ENCODE data around the gene NDST4. TPM values are rescaled to one million over a fixed set of nuclear protein-coding genes. Genes with fewer than 3 reads are reported as not detected.

The NDST4 gene
- 0.85 TPM for polyA plus RNA-seq (2013, experiment 1 of 2)
- polyA plus RNA-seq (2013, experiment 2 of 2) = 1.1 TPM

GRCh38 chr4:115113506-115114106 lies at the start of gene NDST4:
NDST4 (minus strand) TSS chr4:115113620; CDS start chr4:115077036, 36,584 bp downstream.
- Histone ChIP-seq H3K27me3 (ENCODE audit: insufficient read depth, low read length) (no peaks in the 10 kb centered on the region), H3K4me3 (ENCODE audit: low read length) (peak within 1 kb of the TSS; percentile 14; the same call in 1 of the 2 replicates), H3K9me3 (ENCODE audit: insufficient read depth, low read depth, low read length) (no peaks in the 10 kb centered on the region), H3K9ac (ENCODE audit: low read depth, low read length) (no peak within 1 kb of the TSS), H3K4me1 (ENCODE audit: insufficient read depth, low read length) (peaks cover 16% of the 10 kb centered on the region; the same call in 1 of the 2 replicates), H3K27ac (ENCODE audit: low read depth, low read length) (no peak within 1 kb of the TSS), H3K36me3 (ENCODE audit: insufficient read depth, low read length) (no peaks in the 10 kb centered on the region)
- WGBS = 89% methylated on average over 10 of the region's 10 CpGs

DNA sequence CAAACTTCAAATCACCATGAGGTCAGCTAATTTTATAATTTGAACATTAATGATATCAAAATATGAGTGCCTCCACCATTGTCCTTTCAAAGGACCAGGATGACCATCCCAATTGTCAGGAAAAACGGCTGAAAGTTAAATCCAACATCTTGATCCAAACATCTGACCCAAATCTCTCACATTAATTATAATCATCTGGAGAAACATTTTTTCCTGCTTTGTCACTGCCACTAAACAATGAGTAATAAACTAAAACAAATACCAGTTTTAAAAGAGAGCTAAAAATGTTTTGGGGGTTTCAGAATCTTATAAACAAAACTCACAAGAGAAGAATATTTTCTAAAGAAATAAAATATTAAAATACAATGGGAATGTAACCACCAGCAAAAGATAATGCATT lies 45.7 kb upstream of the NDST4 start:
- no peak overlapping the region for H3K9ac ChIP-seq (ENCODE audit: low read depth, low read length)
- H3K4me1 ChIP-seq (ENCODE audit: insufficient read depth, low read length) = no peaks in the 10 kb centered on the region
- no peak overlapping the region for H3K27ac ChIP-seq (ENCODE audit: low read depth, low read length)
- WGBS = 95% methylated on average over 1 of the region's 1 CpG
- no peaks in the 10 kb centered on the region for H3K36me3 ChIP-seq (ENCODE audit: insufficient read depth, low read length)
- H3K9me3 ChIP-seq (ENCODE audit: insufficient read depth, low read depth, low read length) = no peaks in the 10 kb centered on the region
- H3K27me3 ChIP-seq (ENCODE audit: insufficient read depth, low read length) = no peaks in the 10 kb centered on the region
- H3K4me3 ChIP-seq (ENCODE audit: low read length) = no peak overlapping the region

GRCh38 chr4:115158296-115158695 lies 44.9 kb upstream of the NDST4 start:
- no peak overlapping the region for H3K9ac ChIP-seq (ENCODE audit: low read depth, low read length)
- no peaks in the 10 kb centered on the region for H3K27me3 ChIP-seq (ENCODE audit: insufficient read depth, low read length)
- no peaks in the 10 kb centered on the region for H3K36me3 ChIP-seq (ENCODE audit: insufficient read depth, low read length)
- no peak overlapping the region for H3K4me3 ChIP-seq (ENCODE audit: low read length)
- no peaks in the 10 kb centered on the region for H3K4me1 ChIP-seq (ENCODE audit: insufficient read depth, low read length)
- H3K9me3 ChIP-seq (ENCODE audit: insufficient read depth, low read depth, low read length) = no peaks in the 10 kb centered on the region
- H3K27ac ChIP-seq (ENCODE audit: low read depth, low read length) = no peak overlapping the region
- 100% methylated on average over 2 of the region's 2 CpGs for whole genome bisulfite sequencing

- H3K9ac ChIP-seq (ENCODE audit: low read depth, low read length) = no peak overlapping the region
- no peak overlapping the region for H3K4me3 ChIP-seq (ENCODE audit: low read length)
- no peaks in the 10 kb centered on the region for H3K9me3 ChIP-seq (ENCODE audit: insufficient read depth, low read depth, low read length)
- no peaks in the 10 kb centered on the region for H3K36me3 ChIP-seq (ENCODE audit: insufficient read depth, low read length)
- no peak overlapping the region for H3K27ac ChIP-seq (ENCODE audit: low read depth, low read length)
- H3K27me3 ChIP-seq (ENCODE audit: insufficient read depth, low read length) = no peaks in the 10 kb centered on the region
- no peaks in the 10 kb centered on the region for H3K4me1 ChIP-seq (ENCODE audit: insufficient read depth, low read length)
Observed at GRCh38 chr4:115154826-115155225, 41.4 kb upstream of the NDST4 start.

- no peak overlapping the region for H3K27ac ChIP-seq (ENCODE audit: low read depth, low read length)
- no peak overlapping the region for H3K4me3 ChIP-seq (ENCODE audit: low read length)
- H3K9me3 ChIP-seq (ENCODE audit: insufficient read depth, low read depth, low read length) = no peaks in the 10 kb centered on the region
- H3K9ac ChIP-seq (ENCODE audit: low read depth, low read length) = no peak overlapping the region
- H3K27me3 ChIP-seq (ENCODE audit: insufficient read depth, low read length) = no peaks in the 10 kb centered on the region
- H3K4me1 ChIP-seq (ENCODE audit: insufficient read depth, low read length) = no peaks in the 10 kb centered on the region
- H3K36me3 ChIP-seq (ENCODE audit: insufficient read depth, low read length) = no peaks in the 10 kb centered on the region
Observed at GRCh38 chr4:115152965-115153364, 39.5 kb upstream of the NDST4 start.

GRCh38 chr4:115152081-115152480 lies 38.7 kb upstream of the NDST4 start:
- no peaks in the 10 kb centered on the region for H3K4me1 ChIP-seq (ENCODE audit: insufficient read depth, low read length)
- no peaks in the 10 kb centered on the region for H3K27me3 ChIP-seq (ENCODE audit: insufficient read depth, low read length)
- no peak overlapping the region for H3K4me3 ChIP-seq (ENCODE audit: low read length)
- no peak overlapping the region for H3K27ac ChIP-seq (ENCODE audit: low read depth, low read length)
- no peak overlapping the region for H3K9ac ChIP-seq (ENCODE audit: low read depth, low read length)
- no peaks in the 10 kb centered on the region for H3K9me3 ChIP-seq (ENCODE audit: insufficient read depth, low read depth, low read length)
- no CpG with 5 or more reads among the region's 3 CpGs for WGBS
- H3K36me3 ChIP-seq (ENCODE audit: insufficient read depth, low read length) = no peaks in the 10 kb centered on the region

DNA sequence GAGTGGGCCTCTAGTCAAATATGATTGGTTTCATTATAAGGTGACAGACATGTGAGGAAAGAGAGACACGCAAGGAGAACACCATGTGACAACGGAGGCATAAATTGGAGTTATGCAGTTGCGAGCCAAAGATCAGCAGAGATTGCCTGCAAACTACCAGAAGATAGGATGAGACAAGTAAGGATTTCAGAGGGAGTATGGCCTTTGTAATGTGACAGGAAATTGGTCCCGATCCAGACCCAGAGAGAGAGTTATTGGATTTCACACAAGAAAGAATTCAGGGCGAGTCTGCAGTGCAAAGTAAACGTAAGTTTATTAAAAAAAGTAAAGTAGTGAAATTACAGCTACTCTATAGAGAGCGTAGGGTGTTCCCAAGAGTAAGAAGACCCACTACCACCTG lies 35.7 kb upstream of the NDST4 start:
- H3K4me1 ChIP-seq (ENCODE audit: insufficient read depth, low read length) = no peaks in the 10 kb centered on the region
- no peaks in the 10 kb centered on the region for H3K9me3 ChIP-seq (ENCODE audit: insufficient read depth, low read depth, low read length)
- no peaks in the 10 kb centered on the region for H3K36me3 ChIP-seq (ENCODE audit: insufficient read depth, low read length)
- no peak overlapping the region for H3K9ac ChIP-seq (ENCODE audit: low read depth, low read length)
- H3K27me3 ChIP-seq (ENCODE audit: insufficient read depth, low read length) = no peaks in the 10 kb centered on the region
- 96% methylated on average over 7 of the region's 7 CpGs for WGBS
- H3K4me3 ChIP-seq (ENCODE audit: low read length) = no peak overlapping the region
- no peak overlapping the region for H3K27ac ChIP-seq (ENCODE audit: low read depth, low read length)

- H3K4me3 ChIP-seq (ENCODE audit: low read length) = no peak overlapping the region
- H3K36me3 ChIP-seq (ENCODE audit: insufficient read depth, low read length) = no peaks in the 10 kb centered on the region
- 94% methylated on average over 3 of the region's 3 CpGs for WGBS
- H3K27ac ChIP-seq (ENCODE audit: low read depth, low read length) = no peak overlapping the region
- no peak overlapping the region for H3K9ac ChIP-seq (ENCODE audit: low read depth, low read length)
- no peaks in the 10 kb centered on the region for H3K4me1 ChIP-seq (ENCODE audit: insufficient read depth, low read length)
- no peaks in the 10 kb centered on the region for H3K27me3 ChIP-seq (ENCODE audit: insufficient read depth, low read length)
- H3K9me3 ChIP-seq (ENCODE audit: insufficient read depth, low read depth, low read length) = no peaks in the 10 kb centered on the region
Observed at GRCh38 chr4:115145393-115146160, 32.2 kb upstream of the NDST4 start.

- 96% methylated on average over 1 of the region's 2 CpGs for WGBS
- H3K36me3 ChIP-seq (ENCODE audit: insufficient read depth, low read length) = no peaks in the 10 kb centered on the region
Observed at GRCh38 chr4:115128037-115128436, 14.6 kb upstream of the NDST4 start.

DNA sequence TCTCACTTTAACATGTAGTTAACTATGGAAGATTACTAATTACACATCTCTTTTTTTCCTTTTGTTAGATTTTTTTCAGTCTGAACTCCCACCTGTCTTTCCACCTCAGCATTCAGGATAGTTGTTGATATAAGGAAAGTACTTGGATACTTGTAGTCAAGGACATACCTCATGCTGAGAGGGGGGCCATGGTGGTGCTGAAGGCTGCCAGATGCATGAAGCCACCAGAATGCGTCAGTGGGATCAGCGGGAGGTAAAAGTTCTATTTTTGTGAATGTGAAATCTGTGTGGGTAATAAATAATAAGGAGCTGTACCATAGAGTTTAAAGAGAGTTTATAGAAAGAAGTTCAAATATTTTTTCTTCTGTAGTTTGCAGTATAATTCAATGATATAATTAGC lies 13.1 kb upstream of the NDST4 start:
- H3K9me3 ChIP-seq (ENCODE audit: insufficient read depth, low read depth, low read length) = no peaks in the 10 kb centered on the region
- H3K9ac ChIP-seq (ENCODE audit: low read depth, low read length) = no peak overlapping the region
- H3K27ac ChIP-seq (ENCODE audit: low read depth, low read length) = no peak overlapping the region
- H3K36me3 ChIP-seq (ENCODE audit: insufficient read depth, low read length) = no peaks in the 10 kb centered on the region
- WGBS = 95% methylated on average over 2 of the region's 2 CpGs
- H3K4me1 ChIP-seq (ENCODE audit: insufficient read depth, low read length) = no peaks in the 10 kb centered on the region
- no peaks in the 10 kb centered on the region for H3K27me3 ChIP-seq (ENCODE audit: insufficient read depth, low read length)
- H3K4me3 ChIP-seq (ENCODE audit: low read length) = no peak overlapping the region

More at GRCh38 chr4:115128037-115128436, 14.6 kb upstream of the NDST4 start:
- Histone ChIP-seq H3K9me3 (ENCODE audit: insufficient read depth, low read depth, low read length) (no peaks in the 10 kb centered on the region), H3K9ac (ENCODE audit: low read depth, low read length) (no peak overlapping the region), H3K4me3 (ENCODE audit: low read length) (no peak overlapping the region), H3K27me3 (ENCODE audit: insufficient read depth, low read length) (no peaks in the 10 kb centered on the region), H3K27ac (ENCODE audit: low read depth, low read length) (no peak overlapping the region), H3K4me1 (ENCODE audit: insufficient read depth, low read length) (no peaks in the 10 kb centered on the region)

DNA sequence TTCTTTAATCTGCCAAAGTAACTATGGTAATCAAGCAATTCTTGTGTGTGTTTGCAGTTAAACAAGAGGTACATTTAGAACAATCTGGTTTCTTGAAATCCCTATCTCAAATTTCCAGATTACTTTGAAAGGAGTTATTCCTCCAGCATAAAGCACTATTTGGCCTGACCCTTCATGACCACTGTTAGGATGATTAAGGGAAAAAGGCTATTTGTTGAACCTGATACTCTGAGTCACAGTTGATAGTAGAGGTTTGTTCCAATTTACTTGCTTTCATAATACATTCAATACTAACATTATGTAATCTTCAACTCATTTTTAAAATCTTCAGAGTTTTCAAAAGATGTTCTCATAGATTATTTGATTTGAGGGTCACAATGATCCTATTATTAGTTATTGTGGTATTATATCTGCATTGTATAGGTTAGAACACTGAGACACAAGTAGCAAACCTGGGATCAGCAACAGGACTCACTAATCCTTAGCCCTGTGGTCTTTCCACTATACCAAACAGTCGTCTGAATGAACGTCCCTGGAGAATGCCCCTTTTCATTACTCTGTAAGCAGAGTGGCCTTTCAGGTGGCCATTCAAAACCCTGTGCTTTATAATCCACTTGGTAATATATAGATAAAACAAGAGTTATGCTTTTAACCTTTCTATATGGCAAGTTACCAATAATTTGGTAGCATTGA lies 8.1 kb upstream of the NDST4 start:
- WGBS = 70% methylated on average over 2 of the region's 2 CpGs
- Histone ChIP-seq H3K27ac (ENCODE audit: low read depth, low read length) (no peak overlapping the region), H3K9me3 (ENCODE audit: insufficient read depth, low read depth, low read length) (no peaks in the 10 kb centered on the region), H3K27me3 (ENCODE audit: insufficient read depth, low read length) (no peaks in the 10 kb centered on the region), H3K4me1 (ENCODE audit: insufficient read depth, low read length) (peaks cover 10% of the 10 kb centered on the region; the same call in 1 of the 2 replicates), H3K9ac (ENCODE audit: low read depth, low read length) (no peak overlapping the region), H3K4me3 (ENCODE audit: low read length) (no peak overlapping the region), H3K36me3 (ENCODE audit: insufficient read depth, low read length) (no peaks in the 10 kb centered on the region)

Data from HUES64 (cell line).